Body of pancreas (tissue), 4 donors: ENCODE measurements around the gene VGLL3.

Experiments
- POLR2A ChIP-seq, 3 donors: fragments of 450-650 bp; IDR thresholded peaks; one replicate each; pipeline ENCODE4 v1.6.1; 2016; ENCODE audit warnings: antibody characterized with exemption in 3 of 3, mild to moderate bottlenecking in 2 of 3
- TF ChIP-seq, protein P1 (sequence below), 7 experiments: fragments of 450-650 bp in 4 of 7; fragments of 200-600 bp in 3 of 7; sonication (generic) in 3 of 7; IDR thresholded peaks; one replicate each; pipeline ENCODE4 v1.5.1; 2016 to 2019; ENCODE audit warnings: antibody characterized with exemption in 7 of 7

DNA sequence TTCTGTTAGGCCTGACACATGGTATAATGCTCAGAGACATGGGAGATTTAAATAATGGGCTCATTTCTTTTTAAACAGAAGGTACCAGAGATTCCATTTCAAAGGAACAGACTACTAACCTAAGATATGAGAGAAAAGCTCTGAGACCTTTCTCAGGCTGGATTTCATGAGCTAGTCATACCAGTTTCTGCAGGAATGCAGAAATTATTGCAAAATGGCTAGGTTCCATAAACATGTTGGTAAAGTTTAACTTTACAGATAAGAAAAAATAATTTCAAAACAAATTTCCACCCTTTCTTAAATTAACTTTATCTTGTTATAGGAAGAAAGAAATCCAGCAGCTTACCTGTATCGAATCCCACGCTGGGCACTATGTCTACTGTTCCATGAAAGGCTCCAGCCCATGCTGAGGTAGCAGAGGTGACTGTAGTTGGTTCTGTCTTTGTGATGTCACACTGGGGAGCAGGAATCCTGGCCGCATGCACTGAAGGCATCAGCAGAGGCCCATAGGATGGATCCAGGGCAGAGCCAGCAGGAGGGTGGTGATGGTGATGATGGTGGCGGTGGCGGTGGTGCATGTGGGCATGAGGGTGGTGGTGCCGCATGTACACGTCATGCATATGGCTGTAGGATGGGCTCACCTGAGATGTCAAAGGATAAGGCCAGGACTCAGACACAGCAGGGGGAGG is 22.6 kb downstream of the VGLL3 start:
- TF ChIP-seq, protein P1, sequence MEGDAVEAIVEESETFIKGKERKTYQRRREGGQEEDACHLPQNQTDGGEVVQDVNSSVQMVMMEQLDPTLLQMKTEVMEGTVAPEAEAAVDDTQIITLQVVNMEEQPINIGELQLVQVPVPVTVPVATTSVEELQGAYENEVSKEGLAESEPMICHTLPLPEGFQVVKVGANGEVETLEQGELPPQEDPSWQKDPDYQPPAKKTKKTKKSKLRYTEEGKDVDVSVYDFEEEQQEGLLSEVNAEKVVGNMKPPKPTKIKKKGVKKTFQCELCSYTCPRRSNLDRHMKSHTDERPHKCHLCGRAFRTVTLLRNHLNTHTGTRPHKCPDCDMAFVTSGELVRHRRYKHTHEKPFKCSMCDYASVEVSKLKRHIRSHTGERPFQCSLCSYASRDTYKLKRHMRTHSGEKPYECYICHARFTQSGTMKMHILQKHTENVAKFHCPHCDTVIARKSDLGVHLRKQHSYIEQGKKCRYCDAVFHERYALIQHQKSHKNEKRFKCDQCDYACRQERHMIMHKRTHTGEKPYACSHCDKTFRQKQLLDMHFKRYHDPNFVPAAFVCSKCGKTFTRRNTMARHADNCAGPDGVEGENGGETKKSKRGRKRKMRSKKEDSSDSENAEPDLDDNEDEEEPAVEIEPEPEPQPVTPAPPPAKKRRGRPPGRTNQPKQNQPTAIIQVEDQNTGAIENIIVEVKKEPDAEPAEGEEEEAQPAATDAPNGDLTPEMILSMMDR (IDR thresholded peaks at IDR 0.05) = no peak
- no peak for TF ChIP-seq POLR2A (IDR thresholded peaks at IDR 0.05)
